GM21381 (cell line): ENCODE data around the gene EMILIN2.

Source experiments
- ATAC-seq: cut with Tn5 transposase; IDR thresholded peaks from one replicate; pipeline ENCODE4 v1.9.1; 2021; ENCODE audit warnings: mild to moderate bottlenecking, moderate library complexity; ENCODE audit not compliant: unreplicated experiment

EMILIN2 gene

GRCh38 chr18:2872095-2872494 is 25.3 kb downstream of the EMILIN2 start:
- ATAC-seq, result no peak

GRCh38 chr18:2874765-2875164 is 28.0 kb downstream of the EMILIN2 start:
- ATAC-seq, result no peak

GRCh38 chr18:2878656-2879330 is 32.0 kb downstream of the EMILIN2 start:
- ATAC-seq, result no peak

GRCh38 chr18:2879889-2880288 is 33.1 kb downstream of the EMILIN2 start:
- ATAC-seq, result no peak

- ATAC-seq, result no peak
Observed at GRCh38 chr18:2880473-2880872, 33.7 kb downstream of the EMILIN2 start.

GRCh38 chr18:2881088-2881839 is 34.5 kb downstream of the EMILIN2 start:
- ATAC-seq, result no peak

- no peak for ATAC-seq
Observed at GRCh38 chr18:2881840-2882195, 35.0 kb downstream of the EMILIN2 start.

GRCh38 chr18:2882201-2882600 is 35.4 kb downstream of the EMILIN2 start:
- ATAC-seq, result no peak

- no peak for ATAC-seq
Observed at GRCh38 chr18:2883076-2883735, 36.4 kb downstream of the EMILIN2 start.

- ATAC-seq, result no peak
Observed at GRCh38 chr18:2884706-2885285, 38.0 kb downstream of the EMILIN2 start.

GRCh38 chr18:2887470-2887869 is 40.7 kb downstream of the EMILIN2 start:
- no peak for ATAC-seq

GRCh38 chr18:2889761-2890192 is 43.0 kb downstream of the EMILIN2 start:
- no peak for ATAC-seq

- ATAC-seq, result no peak
Observed at GRCh38 chr18:2890606-2891005, 43.8 kb downstream of the EMILIN2 start.

- ATAC-seq, result no peak
Observed at GRCh38 chr18:2891526-2892431, 45.0 kb downstream of the EMILIN2 start.

- no peak for ATAC-seq
Observed at GRCh38 chr18:2893056-2893455, 46.2 kb downstream of the EMILIN2 start.

- no peak for ATAC-seq
Observed at GRCh38 chr18:2893676-2894075, 46.9 kb downstream of the EMILIN2 start.

- ATAC-seq, result no peak
Observed at GRCh38 chr18:2894131-2894840, 47.5 kb downstream of the EMILIN2 start.

GRCh38 chr18:2894841-2895370 is 48.1 kb downstream of the EMILIN2 start:
- no peak for ATAC-seq

- no peak for ATAC-seq
Observed at GRCh38 chr18:2895391-2895790, 48.6 kb downstream of the EMILIN2 start.

GRCh38 chr18:2896990-2897389 is 50.2 kb downstream of the EMILIN2 start:
- no peak for ATAC-seq
